Astrocyte (in vitro differentiated cells and primary cell): ENCODE measurements around the gene VPS13A. TPM values are rescaled to one million over a fixed set of nuclear protein-coding genes. Genes with fewer than 3 reads are reported as not detected.

Experiments
- DNase-seq: peaks from one replicate; pipeline ENCODE4 v3.0.0-alpha.2; 2010; ENCODE audit warnings: low read depth
- FAIRE-seq: peaks from 2 replicates; lab custom pipeline; 2011; peaks lifted over from hg19 to GRCh38; lab: Jason Lieb, UNC
- H2AFZ ChIP-seq: 2 replicates; pipeline ENCODE4 v1.6.0; 2012; ENCODE audit warnings: low read depth, low read length, inconsistent platforms
- H3K27ac ChIP-seq: 2 replicates; pipeline ENCODE4 v1.5.1; 2011; ENCODE audit warnings: low read depth, low read length, inconsistent platforms
- H3K27me3 ChIP-seq: 2 replicates; pipeline ENCODE4 v1.6.0; 2011; ENCODE audit warnings: low read length, inconsistent platforms; ENCODE audit not compliant: insufficient read depth
- H3K36me3 ChIP-seq: 2 replicates; pipeline ENCODE4 v1.5.1; 2011; ENCODE audit warnings: low read length, inconsistent platforms; ENCODE audit not compliant: insufficient read depth
- H3K4me1 ChIP-seq: 2 replicates; pipeline ENCODE4 v1.5.1; 2011; ENCODE audit warnings: low read length, inconsistent platforms; ENCODE audit not compliant: insufficient read depth
- H3K4me2 ChIP-seq: 2 replicates; pipeline ENCODE4 v1.6.0; 2012; ENCODE audit warnings: low read length, inconsistent platforms
- H3K4me3 ChIP-seq: 2 replicates; pipeline ENCODE4 v1.5.1; 2011; ENCODE audit warnings: low read depth, mild to moderate bottlenecking, low read length, inconsistent platforms; ENCODE audit not compliant: insufficient read depth
- H3K79me2 ChIP-seq: 2 replicates; pipeline ENCODE4 v1.6.0; 2012; ENCODE audit warnings: mild to moderate bottlenecking, low read length, inconsistent platforms; ENCODE audit not compliant: insufficient read depth
- H3K9ac ChIP-seq: 2 replicates; pipeline ENCODE4 v1.6.0; 2012; ENCODE audit warnings: mild to moderate bottlenecking, low read length, inconsistent platforms
- H3K9me3 ChIP-seq: 2 replicates; pipeline ENCODE4 v1.5.1; 2012; ENCODE audit warnings: low read depth, mild to moderate bottlenecking, low read length, inconsistent platforms; ENCODE audit not compliant: insufficient read depth
- H4K20me1 ChIP-seq: 2 replicates; pipeline ENCODE4 v1.6.0; 2012; ENCODE audit warnings: low read length, inconsistent platforms; ENCODE audit not compliant: insufficient read depth
- H3K27ac Mint-ChIP-seq: one replicate; pipeline ENCODE4 v1.8.0; 2021; ENCODE audit warnings: mild to moderate bottlenecking, mixed read lengths; ENCODE audit not compliant: unreplicated experiment
- H3K27me3 Mint-ChIP-seq: one replicate; pipeline ENCODE4 v1.8.0; 2021; ENCODE audit warnings: low read depth, mixed read lengths; ENCODE audit not compliant: unreplicated experiment
- H3K36me3 Mint-ChIP-seq: one replicate; pipeline ENCODE4 v1.8.0; 2021; ENCODE audit warnings: low read depth, mixed read lengths; ENCODE audit not compliant: unreplicated experiment
- H3K4me1 Mint-ChIP-seq: one replicate; pipeline ENCODE4 v1.8.0; 2021; ENCODE audit warnings: low read depth, mixed read lengths; ENCODE audit not compliant: unreplicated experiment
- H3K4me3 Mint-ChIP-seq: one replicate; pipeline ENCODE4 v1.8.0; 2021; ENCODE audit warnings: mild to moderate bottlenecking, moderate library complexity, mixed read lengths; ENCODE audit not compliant: unreplicated experiment
- H3K9me3 Mint-ChIP-seq: one replicate; pipeline ENCODE4 v1.8.0; 2021; ENCODE audit warnings: mild to moderate bottlenecking, mixed read lengths; ENCODE audit not compliant: unreplicated experiment
- EZH2 ChIP-seq: IDR thresholded peaks from 2 replicates; pipeline ENCODE4 v1.6.1; 2012; ENCODE audit warnings: mild to moderate bottlenecking, low read length, inconsistent platforms; ENCODE audit not compliant: insufficient read depth
- total RNA-seq: library from RNA; stranded (reverse); gene quantifications from 2 replicates; pipeline ENCODE4 v1.2.1, GENCODE V29; 2021
- TF ChIP-seq, protein P1 (sequence below): IDR thresholded peaks from 2 replicates; pipeline ENCODE4 v1.5.1; 2011; ENCODE audit warnings: low read depth, mild to moderate bottlenecking, inconsistent platforms, low read length, moderate library complexity; ENCODE audit not compliant: insufficient read depth

VPS13A gene
- total RNA-seq, 1 donor from 2014 or later, result 34.9 TPM

DNA sequence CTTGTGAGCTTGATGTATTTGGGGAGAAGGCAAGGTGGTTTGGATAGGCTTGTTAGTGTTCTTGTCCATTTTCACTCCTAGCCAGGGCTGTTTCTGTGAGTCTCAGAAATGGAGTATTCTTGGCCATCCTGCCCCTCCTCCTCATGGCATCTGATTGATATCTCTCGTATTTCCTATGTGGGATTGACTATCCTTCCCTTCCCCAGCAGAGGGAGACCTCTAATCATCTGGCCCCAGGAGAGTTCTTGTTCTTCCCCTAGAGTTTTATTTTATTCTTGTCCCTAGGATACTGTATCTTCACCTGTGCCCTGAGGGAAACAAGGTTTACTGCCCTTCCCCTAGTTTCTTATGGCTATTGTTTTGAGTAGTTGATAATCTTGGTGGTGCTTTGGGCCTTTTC is 114.4 kb downstream of the VPS13A start:
- no peaks in the 10 kb centered on the region for H3K27me3 ChIP-seq
- Mint-ChIP-seq H3K4me3 (no peak overlapping the region), H3K36me3 (peaks cover 4% of the 10 kb centered on the region), H3K27ac (no peak overlapping the region), H3K4me1 (peaks cover 16% of the 10 kb centered on the region), H3K9me3 (no peaks in the 10 kb centered on the region), H3K27me3 (no peaks in the 10 kb centered on the region)
- H4K20me1 ChIP-seq, result no peaks in the 10 kb centered on the region
- no peak for DNase-seq
- TF ChIP-seq, protein P1, sequence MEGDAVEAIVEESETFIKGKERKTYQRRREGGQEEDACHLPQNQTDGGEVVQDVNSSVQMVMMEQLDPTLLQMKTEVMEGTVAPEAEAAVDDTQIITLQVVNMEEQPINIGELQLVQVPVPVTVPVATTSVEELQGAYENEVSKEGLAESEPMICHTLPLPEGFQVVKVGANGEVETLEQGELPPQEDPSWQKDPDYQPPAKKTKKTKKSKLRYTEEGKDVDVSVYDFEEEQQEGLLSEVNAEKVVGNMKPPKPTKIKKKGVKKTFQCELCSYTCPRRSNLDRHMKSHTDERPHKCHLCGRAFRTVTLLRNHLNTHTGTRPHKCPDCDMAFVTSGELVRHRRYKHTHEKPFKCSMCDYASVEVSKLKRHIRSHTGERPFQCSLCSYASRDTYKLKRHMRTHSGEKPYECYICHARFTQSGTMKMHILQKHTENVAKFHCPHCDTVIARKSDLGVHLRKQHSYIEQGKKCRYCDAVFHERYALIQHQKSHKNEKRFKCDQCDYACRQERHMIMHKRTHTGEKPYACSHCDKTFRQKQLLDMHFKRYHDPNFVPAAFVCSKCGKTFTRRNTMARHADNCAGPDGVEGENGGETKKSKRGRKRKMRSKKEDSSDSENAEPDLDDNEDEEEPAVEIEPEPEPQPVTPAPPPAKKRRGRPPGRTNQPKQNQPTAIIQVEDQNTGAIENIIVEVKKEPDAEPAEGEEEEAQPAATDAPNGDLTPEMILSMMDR, result peak; percentile 38
- TF ChIP-seq EZH2, result no peak
- no peak for FAIRE-seq
- no peaks in the 10 kb centered on the region for H3K4me1 ChIP-seq
- H3K9ac ChIP-seq, result no peak overlapping the region
- no peak overlapping the region for H3K4me2 ChIP-seq
- H3K4me3 ChIP-seq, result no peak overlapping the region
- H2AFZ ChIP-seq, result no peak overlapping the region
- no peaks in the 10 kb centered on the region for H3K79me2 ChIP-seq
- no peaks in the 10 kb centered on the region for H3K9me3 ChIP-seq
- no peak overlapping the region for H3K27ac ChIP-seq
- no peaks in the 10 kb centered on the region for H3K36me3 ChIP-seq

GRCh38 chr9:77293949-77294348 is 116.6 kb downstream of the VPS13A start:
- no peak overlapping the region for H3K27ac ChIP-seq
- no peak overlapping the region for H3K4me3 ChIP-seq
- no peak for TF ChIP-seq EZH2
- TF ChIP-seq, protein P1, result no peak
- FAIRE-seq (no peak), DNase-seq (no peak)
- no peaks in the 10 kb centered on the region for H4K20me1 ChIP-seq
- H3K36me3 ChIP-seq, result no peaks in the 10 kb centered on the region
- no peaks in the 10 kb centered on the region for H3K79me2 ChIP-seq
- Mint-ChIP-seq H3K9me3 (peaks cover 3% of the 10 kb centered on the region), H3K4me3 (no peak overlapping the region), H3K27ac (no peak overlapping the region), H3K4me1 (peaks cover 16% of the 10 kb centered on the region), H3K27me3 (no peaks in the 10 kb centered on the region), H3K36me3 (peaks cover 5% of the 10 kb centered on the region)
- H3K4me1 ChIP-seq, result no peaks in the 10 kb centered on the region
- H3K27me3 ChIP-seq, result no peaks in the 10 kb centered on the region
- H2AFZ ChIP-seq, result no peak overlapping the region
- no peak overlapping the region for H3K4me2 ChIP-seq
- no peak overlapping the region for H3K9ac ChIP-seq
- no peaks in the 10 kb centered on the region for H3K9me3 ChIP-seq

GRCh38 chr9:77304543-77304942 is 127.2 kb downstream of the VPS13A start:
- Histone ChIP-seq H3K36me3 (no peaks in the 10 kb centered on the region), H3K27ac (no peak overlapping the region), H2AFZ (no peak overlapping the region), H4K20me1 (no peaks in the 10 kb centered on the region), H3K4me2 (no peak overlapping the region), H3K4me1 (no peaks in the 10 kb centered on the region), H3K4me3 (no peak overlapping the region), H3K27me3 (no peaks in the 10 kb centered on the region), H3K9ac (no peak overlapping the region), H3K9me3 (no peaks in the 10 kb centered on the region), H3K79me2 (no peaks in the 10 kb centered on the region)
- Mint-ChIP-seq H3K4me1 (peaks cover 6% of the 10 kb centered on the region), H3K27ac (no peak overlapping the region), H3K9me3 (peaks cover 2% of the 10 kb centered on the region), H3K27me3 (no peaks in the 10 kb centered on the region), H3K36me3 (no peaks in the 10 kb centered on the region), H3K4me3 (no peak overlapping the region)
- no peak for TF ChIP-seq EZH2
- TF ChIP-seq, protein P1, result no peak
- DNase-seq, result no peak
- FAIRE-seq, result no peak
